GM18858 (cell line): ENCODE data around the gene PXT1.
"Not testable (repeated sequence)": the region's sequence is repeated elsewhere in the genome, so short reads cannot be mapped to it uniquely, and the experiment has no call there.

ENCODE experiments used
- ATAC-seq: cut with Tn5 transposase; IDR thresholded peaks from one replicate; pipeline ENCODE4 v1.9.1; 2021; ENCODE audit not compliant: unreplicated experiment

Gene PXT1

DNA sequence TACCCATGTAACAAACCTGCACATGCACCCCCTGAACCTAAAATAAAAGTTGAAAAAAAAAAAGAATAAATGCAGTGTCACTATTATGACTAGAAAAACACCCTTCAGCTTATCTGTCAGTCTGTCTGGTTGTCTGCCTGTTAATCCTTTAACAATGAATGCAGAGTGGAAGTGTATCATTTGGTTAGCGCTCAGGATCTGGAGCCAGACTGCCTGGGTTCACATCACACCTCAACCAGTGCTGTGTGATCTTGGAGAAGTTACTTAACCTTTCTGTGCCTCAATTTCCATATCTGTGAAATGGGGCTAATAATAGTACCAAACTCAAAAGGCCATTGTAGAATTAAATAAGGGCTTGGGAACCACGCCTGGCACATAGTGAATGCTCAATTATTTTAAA is 72.0 kb downstream of the PXT1 start:
- ATAC-seq: no peak

DNA sequence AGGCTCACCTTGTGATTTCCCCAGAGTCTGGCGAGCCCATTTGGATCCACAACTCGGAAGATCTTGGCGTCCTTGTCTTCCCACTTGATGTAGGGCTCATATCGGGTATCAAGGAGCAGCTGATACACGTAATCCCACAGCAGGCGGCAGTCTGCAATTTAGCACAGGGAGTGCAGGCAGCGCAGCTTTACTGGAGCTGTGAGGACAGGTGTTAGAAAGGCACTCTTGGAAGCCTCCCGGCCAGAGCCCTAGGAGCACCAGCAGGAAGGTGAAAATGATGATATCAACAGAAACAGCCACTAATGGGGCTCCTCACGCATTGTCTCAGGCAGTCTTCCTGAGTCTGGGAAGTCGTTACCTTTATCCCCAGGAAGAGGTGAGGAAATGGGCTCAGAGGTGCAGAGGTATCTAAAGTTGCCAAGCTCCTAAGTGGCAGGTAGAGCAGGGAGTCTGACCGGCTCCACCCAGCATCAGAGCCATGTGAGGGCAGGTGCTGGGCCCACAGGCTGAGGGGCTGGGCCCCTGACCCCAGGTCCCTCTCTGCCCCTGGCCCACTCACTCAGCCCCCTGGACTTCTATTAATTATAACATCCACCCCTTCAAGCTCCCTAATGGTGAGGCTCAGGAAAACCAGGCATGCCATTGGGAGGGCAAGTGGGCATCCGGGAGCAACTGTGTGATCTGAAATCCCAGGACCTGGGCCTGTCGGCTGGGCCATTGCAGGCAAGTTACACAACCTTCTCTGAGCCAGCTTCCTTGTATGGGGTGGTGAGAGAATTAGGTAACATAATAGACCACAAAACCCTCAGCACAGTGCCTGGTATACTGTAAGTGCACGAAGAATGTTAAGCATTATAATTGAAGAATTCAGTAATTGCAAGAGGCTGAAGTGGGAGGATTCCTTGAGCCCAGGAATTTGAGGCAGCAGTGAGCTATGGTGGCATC is 73.5 kb downstream of the PXT1 start:
- ATAC-seq: no peak

DNA sequence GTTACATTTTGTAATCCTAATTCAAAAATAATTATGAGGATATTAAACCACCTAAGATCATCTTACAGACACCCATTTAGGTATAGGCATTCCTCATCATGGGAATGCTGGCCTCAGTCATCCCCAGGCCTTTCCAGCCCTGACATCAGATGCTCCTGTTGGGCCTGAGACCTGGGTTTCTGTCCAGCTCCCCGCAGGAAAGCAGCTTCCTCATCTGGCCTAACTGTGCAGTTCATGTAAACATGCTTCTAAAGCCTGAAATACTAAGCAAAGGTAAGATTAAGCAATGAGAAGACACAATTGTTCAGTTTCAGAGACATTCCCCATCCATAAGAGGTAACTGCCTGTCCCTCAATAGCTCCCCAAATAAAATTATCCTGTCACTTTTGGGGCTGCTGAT is 74.2 kb downstream of the PXT1 start:
- ATAC-seq: no peak

DNA sequence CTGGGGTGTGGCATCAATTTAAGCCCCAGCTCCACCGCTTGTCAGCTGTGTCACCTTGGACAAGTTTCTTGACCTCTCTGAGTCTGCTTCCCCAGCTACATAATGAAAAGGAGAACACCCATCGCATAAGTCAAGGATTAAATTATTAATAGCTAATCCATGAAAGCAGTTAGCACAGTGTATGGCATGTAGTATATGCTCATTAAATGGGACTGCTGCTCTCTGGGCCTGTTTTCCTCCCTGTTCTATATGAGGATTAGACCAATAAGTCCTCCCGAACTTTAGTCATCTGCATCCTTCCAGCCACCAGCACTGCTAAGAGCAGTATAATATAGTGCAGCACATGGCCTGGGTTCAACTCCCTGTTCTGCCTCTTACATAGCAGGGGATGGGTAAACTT is 74.9 kb downstream of the PXT1 start:
- no peak for ATAC-seq

DNA sequence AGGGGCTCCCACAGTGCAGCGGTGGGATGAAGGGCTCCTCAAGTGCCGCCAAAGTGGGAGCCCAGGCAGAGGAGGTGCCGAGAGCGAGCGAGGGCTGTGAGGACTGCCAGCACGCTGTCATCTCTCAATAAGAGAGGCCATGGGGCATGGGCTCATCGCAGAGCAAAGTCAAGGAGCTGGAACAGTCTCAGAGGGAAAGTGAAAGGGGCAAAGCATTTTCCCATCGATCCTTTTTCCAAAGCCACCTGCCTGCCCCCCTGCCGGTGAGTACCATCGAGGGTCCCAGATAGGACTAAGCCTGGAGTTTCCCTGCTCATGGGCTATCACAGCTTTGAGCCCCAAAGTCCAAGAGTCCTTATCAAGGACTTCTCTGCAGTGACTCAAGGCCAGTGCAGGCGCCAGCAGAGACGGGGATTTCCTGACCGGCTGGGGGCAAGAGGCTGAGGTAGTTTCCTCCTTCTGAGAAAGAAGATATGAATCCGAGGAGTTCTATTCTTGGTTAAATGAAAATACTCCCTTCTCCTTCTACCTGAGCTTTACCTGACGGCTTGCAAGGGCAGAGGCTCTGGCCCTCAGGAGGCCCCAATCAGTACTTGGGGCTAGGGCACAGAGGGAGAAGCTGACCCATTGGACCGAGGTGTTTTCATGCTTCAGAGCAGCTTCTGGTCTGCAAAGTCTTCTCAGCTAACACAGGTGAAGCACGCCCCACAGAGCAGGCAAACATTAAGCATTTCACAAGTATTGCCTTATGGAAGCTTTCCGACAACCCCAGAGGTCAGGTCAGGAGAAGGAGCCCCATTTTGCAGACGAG is 77.8 kb downstream of the PXT1 start:
- no peak for ATAC-seq

DNA sequence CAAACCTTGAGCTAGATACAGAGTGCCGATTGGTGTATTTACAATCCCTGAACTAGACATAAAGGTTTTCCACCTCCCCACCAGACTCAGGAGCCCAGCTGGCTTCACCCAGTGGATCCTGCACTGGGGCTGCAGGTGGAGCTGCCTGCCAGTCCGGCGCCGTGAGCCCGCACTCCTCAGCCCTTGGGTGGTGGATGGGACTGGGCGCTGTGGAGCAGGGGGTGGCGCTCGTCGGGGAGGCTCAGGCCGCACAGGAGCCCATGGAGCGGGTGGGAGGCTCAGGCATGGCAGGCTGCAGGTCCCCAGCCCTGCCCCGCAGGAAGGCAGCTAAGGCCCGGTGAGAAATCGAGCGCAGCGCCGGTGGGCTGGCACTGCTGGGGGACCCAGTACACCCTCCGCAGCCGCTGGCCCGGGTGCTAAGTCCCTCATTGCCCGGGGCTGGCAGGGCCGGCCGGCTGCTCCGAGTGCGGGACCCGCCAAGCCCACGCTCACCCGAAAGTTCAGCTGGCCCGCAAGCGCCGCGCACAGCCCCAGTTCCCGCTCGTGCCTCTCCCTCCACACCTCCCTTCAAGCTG is 78.5 kb downstream of the PXT1 start:
- ATAC-seq: not testable (repeated sequence)

DNA sequence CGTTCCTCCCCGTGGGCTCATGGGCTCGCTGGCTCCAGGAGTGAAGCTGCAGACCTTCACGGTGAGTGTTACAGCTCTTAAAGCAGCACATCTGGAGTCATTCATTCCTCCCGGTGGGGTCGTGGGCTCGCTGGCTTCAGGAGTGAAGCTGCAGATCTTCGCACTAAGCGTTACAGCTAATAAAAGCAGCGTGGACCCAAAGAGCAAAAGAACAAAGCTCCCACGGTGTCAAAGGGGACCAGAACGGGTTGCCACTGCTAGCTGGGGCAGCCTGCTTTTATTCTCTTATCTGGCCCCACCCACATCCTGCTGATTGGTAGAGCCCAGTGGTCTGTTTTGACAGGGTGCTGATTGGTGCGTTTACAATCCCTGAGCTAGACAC is 79.3 kb downstream of the PXT1 start:
- ATAC-seq: not testable (repeated sequence)

DNA sequence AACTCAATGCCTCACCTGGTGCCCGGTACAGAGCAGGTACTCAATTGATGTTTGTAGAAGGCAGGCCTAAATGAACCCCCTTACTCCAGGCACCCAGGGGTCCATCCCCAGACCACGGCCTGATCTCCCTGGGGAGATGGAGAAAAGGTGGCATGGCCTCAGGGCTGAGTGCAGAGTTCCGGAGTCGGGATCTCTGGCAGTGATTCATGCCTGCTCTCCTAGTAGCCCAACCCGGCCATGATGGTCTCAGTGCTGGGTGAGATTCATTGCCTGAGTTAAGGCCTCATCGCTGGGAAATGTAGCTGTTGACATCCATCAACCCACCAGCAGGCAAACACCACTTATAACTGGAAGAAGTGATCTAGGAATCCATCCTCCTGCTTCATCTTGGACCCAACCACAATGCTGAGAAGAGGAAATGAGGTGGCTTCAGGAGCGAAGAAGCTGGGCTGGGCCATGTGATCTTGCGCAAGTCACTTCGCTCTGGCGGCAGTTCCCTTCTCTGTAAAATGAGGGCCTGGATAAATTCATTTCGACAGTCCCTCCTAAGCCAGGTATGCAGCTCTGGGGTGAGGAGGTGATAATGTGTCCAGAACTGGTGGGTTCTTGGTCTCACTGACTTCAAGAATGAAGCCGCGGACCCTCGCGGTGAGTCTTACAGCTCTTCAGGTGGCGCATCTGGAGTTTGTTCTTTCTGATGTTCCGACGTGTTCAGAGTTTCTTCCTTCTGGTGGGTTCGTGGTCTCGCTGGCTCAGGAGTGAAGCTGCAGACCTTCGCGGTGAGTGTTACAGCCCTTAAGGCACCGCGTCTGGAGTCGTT is 79.9 kb downstream of the PXT1 start:
- no peak for ATAC-seq

DNA sequence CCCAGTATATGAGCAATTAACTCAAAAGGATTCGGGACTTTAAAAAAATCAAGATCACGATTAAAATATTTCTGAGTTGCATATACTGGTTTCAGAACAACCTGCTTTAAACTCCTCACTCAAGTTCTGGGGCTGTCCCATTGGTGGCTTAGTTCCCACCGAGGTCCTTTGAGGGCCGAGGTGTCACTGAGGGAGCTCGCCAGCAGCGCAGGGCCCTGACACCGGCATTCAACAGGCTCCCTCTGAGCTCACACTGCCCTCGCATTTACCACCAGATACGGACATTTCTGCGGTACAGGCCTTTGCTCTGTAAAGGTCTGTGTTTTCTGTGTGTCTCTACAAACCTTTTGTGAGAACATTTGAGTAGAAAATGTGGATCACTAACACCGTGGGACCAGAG is 81.6 kb downstream of the PXT1 start:
- no peak for ATAC-seq

DNA sequence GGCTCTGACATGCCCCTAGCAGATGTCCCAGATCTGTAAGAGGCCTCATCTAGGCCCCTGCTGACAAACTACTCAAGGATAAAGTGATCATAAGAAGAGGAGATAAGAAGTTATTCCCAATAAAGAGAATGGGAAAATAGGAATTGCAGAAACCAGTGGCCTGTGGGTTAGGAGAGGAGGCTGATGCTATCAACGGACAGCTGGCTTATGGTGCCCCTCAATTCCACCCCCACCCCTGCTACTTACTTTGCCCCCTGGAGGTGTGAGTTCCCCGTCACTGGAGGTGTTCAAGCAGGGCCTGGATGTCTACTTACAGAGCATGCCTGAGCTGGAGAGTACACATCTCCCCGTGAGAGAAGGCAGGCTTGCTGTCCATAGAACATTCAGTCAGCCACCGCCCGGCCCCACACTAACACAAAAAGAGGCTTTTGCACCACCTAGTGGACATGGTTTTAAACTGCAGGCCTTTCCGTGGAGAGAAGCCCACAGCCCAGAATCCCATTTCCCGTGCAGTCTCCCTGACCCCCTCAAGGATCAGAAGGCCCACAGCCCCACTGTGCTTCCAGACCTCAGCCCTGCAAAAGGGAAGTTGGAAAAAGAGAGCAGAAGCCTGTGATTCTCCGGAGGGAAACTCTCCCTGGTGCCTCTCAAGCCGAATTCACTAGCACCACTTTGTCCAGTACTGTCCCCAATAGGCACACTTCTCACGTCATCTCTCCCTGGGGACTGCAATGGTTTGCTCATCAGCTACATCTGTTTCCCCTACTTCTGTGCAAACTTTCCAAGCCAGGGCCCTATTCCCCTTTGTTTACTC is 82.2 kb downstream of the PXT1 start:
- no peak for ATAC-seq

DNA sequence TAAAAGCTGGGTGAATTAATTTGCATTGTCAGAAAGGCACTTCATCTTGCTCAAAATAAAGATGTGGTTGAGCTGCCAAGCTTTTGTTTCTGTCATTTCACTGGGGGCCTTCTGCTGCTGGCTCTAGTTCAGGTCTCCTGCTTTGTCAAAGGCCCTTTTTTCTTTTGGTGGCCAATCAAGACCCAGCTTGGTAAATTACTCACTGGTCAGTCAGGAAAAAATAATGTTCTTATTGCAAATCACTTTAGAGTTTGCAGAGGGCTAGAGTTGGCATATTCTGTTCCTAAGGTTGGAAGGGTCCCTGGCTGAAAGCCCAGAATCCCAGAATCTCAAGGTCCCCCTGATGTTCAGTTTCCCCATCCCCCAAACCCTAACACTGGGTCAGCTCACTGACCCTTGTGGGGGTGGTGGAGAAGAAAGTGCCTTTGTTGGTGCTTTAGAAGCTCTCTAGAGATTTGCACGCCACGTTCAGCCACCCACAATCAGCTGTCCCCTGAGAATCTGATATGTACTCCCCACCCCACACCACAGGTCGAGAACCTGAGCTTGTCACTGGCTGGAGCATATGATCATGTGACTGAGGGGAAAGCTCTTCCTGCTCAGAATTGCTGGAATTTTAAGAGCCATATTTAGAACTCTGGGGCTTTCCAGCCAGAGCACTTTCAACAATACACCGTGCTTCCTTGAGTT is 84.3 kb downstream of the PXT1 start:
- no peak for ATAC-seq

DNA sequence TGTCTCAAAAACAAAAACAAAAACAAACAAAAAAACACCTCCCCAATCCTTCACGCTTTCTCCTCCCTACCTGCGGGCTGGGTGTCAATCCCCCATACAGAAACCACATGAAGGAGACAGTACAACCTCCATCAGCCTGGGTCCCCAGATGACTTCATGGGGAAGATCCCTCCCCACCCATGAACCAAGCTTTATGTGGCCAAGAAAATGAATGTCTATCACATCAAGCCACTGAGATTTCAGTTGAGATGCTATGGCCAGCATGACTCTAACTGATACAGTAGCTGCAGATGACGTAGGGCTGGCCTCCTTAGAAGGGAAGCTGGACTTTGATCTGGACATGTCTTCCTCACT is 84.8 kb downstream of the PXT1 start:
- ATAC-seq: no peak

DNA sequence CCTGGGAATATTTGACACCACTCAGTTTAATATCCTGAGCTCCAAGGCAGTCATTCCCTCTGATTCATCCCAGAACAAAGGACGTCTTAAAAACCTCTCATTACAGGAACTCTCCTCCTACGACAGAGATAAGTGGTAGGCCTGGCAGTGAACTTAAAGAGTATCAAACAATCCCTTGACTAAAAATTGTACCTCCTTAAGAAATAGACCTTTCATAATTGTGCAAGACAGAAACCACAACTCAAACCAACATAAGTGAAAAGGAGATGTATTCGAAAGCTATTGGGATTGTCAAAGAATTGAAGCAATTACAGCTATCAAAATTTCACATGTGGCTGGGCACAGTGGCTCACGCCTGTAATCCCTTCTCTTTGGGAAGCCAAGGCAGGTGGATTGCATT is 86.8 kb downstream of the PXT1 start:
- ATAC-seq: no peak

DNA sequence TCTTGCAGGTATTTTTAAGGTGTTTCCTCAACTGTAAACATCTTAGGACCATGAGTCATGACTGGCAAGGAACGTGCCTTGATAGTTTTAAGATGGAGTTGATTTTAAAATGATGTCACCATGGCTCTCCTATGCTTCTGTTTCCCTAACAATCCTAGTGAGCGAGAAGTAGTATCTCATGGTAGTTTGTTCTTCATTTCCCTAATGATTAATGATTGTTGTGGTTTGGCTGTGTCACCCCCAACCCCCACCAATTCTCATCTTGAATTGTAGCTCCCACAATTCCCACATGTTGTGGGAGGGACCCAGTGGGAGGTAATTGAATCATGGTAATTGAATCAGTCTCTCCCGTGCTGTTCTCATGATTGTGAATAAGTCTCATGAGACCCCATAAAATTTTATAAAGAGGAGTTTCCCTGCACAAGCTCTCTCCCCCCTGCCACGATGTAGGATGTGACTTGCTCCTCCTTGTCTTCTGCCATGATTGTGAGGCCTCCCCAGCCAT is 89.2 kb downstream of the PXT1 start:
- ATAC-seq: no peak

DNA sequence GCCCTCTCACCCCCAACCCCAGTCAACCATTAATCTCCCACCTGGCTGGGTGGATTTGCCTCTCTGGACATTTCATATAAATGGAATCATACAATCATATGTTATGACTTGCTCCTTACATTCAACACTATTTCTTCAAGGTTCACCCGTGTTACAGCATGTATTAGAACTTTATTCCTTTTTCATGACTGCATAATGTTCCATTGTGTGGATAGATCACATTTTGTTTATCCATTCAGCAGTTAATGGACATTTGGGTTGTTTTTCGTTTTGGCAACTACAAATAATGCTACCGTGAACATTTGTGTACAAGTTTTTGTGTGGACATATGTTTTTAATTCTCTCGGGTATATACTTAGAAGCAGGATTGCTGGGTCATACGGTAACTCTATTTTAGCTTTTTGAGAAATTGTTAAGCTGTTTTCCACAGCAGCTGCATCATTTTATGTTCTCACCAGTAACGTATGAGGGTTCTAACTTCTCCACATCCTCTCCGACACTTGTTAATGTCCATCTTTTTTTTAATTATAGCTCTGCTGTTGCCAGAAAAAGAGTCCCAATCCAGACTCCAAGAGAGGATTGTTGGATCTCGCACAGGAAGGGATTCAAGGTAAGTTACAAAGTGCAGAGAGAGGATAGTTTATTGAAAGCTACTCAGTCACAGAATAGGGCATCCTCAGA is 90.0 kb downstream of the PXT1 start:
- no peak for ATAC-seq

DNA sequence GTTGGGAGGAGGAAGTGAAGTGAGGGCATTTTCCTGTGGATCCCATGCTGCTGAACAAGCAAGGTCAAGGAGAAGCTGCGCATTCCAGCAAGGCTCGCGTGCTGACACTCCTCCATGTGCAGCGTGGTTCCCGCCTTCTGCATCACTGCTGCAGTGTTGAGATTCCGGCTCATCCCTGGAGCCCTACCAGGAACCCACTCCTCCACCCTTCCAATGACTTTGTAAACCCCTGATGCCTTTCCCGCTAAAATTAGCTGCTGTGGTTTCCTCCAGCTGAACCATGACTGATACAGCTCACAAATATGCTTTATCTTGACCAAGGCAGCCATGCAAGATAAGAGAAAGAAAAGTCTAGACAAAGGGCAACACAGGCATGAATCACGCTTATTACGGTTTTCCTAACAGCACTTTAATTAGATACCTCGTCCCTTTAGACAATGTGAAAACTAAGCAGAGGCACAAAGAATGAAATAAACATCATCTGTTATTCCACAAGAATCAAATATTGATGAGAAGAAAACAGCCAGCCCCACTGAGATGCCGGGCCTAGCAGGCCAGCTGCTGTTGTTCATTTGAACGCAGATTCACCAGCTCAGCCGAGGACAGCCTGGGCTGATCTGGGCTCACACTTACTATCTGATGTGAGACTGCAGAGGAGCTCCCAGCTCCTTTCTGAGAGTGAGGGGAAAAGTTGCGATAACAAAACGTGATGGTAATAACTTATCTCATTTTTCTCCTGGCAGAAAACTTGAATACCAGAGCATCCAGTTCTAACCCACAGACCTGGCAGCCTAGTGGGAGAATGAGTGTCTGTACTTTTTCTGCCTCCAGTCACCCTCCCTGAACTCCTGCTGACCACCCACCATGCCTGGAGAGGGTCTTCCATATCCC is 91.7 kb downstream of the PXT1 start:
- no peak for ATAC-seq

DNA sequence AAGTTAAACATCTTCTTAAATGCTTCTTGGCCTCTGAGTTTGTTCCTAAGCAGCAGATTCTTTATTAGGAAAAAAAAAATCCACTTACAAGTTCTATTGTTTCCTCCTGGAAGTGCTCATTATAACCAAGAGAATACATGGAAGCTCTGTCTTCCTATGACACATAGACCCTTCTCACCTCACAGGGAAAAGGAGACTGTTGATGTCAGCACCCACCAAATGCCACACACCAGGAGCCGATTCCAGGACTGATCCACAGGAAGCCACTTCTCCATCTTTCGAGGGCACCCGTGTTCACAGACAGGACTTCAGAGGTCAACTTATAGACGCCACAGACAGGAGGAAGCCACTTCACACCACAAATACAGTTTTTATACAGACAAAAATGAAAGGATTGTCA is 92.6 kb downstream of the PXT1 start:
- ATAC-seq: no peak

DNA sequence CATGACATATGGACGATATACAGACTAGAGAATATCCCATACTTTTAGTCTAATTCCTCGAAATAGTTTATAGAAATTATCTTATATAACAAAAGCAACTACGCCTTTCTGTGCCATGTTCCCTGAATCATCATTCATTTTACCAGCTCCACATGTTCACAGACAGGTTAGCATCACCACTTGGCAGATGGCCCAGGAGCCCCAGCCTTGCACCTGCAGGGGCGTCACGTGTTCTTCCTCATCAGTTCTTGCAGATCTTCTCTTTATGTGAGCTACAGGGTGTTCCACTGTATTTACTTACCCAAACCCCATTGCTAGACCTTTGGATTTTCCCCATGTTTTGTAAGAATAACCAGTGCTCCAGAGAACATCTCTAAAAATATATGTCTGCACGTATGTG is 93.4 kb downstream of the PXT1 start:
- no peak for ATAC-seq
